ENCODE data around the gene FRMPD4.

DNA sequence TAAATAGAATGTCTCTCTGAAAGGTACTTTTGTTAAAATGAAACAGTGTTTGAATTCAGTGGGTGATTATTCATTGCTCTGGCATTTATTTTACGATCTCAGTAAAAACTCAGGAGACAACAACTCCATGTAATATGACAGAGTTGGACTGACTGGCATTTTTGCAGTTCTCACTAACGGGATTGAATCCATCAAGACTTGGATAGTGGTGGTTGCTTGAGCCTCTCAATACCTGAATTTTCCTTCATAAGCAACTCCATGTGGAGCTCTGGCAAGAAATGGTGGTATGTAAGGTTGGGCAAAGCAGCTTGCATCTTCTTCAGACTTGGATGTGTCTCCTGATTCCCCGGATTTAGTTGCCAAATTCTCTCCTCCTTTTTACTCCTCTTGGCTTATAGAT, 72.7 kb downstream of the FRMPD4 start:
- TF ChIP-seq FOXM1 (IDR thresholded peaks at IDR 0.05; ENCODE audit: borderline replicate concordance) (no peak), BHLHE40 (IDR thresholded peaks at IDR 0.05; ENCODE audit: borderline replicate concordance) (no peak), ARNT (IDR thresholded peaks at IDR 0.05) (no peak), ELF4 (IDR thresholded peaks at IDR 0.05) (no peak), SP1 (IDR thresholded peaks at IDR 0.05) (no peak), HDGF (IDR thresholded peaks at IDR 0.05; ENCODE audit: borderline replicate concordance) (no peak), L3MBTL2 (conservative IDR thresholded peaks at IDR 0.05) (no peak), LEF1 (IDR thresholded peaks at IDR 0.05; ENCODE audit: borderline replicate concordance) (no peak), TARDBP (IDR thresholded peaks at IDR 0.05) (no peak), FOXK2 (IDR thresholded peaks at IDR 0.05) (no peak), NFRKB (IDR thresholded peaks at IDR 0.05) (no peak), CTBP1 (IDR thresholded peaks at IDR 0.05; ENCODE audit: borderline replicate concordance) (no peak), FOXA1 (IDR thresholded peaks at IDR 0.05) (no peak)
- TF ChIP-seq, protein P1, sequence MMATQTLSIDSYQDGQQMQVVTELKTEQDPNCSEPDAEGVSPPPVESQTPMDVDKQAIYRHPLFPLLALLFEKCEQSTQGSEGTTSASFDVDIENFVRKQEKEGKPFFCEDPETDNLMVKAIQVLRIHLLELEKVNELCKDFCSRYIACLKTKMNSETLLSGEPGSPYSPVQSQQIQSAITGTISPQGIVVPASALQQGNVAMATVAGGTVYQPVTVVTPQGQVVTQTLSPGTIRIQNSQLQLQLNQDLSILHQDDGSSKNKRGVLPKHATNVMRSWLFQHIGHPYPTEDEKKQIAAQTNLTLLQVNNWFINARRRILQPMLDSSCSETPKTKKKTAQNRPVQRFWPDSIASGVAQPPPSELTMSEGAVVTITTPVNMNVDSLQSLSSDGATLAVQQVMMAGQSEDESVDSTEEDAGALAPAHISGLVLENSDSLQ (IDR thresholded peaks at IDR 0.05): 0 out of 2 replicates have a peak, but pooled peaks have one; percentile 23

All from HEK293T (cell line).